OCI-LY1 (cell line): ENCODE data around the gene PMM1.

Source experiments
- H2AFZ ChIP-seq: fragments of 200-600 bp; sonication (generic), shearing (Covaris generic); 2 replicates; pipeline ENCODE4 v1.6.0; 2014; ENCODE audit warnings: antibody characterized with exemption, mild to moderate bottlenecking, low read length
- H3F3A ChIP-seq: fragments of 200-600 bp; sonication (generic), shearing (Covaris generic); 2 replicates; pipeline ENCODE4 v1.6.0; 2014; ENCODE audit warnings: mild to moderate bottlenecking, antibody characterized with exemption, low read length, moderate library complexity; ENCODE audit not compliant: insufficient read depth
- H3K27ac ChIP-seq: fragments of 200-600 bp; sonication (generic); 2 replicates; pipeline ENCODE4 v1.5.1; 2014; ENCODE audit warnings: low read length, mixed run types, mild to moderate bottlenecking, low read depth; ENCODE audit not compliant: poor library complexity, severe bottlenecking
- H3K27me3 ChIP-seq: fragments of 200-600 bp; sonication (generic); 2 replicates; pipeline ENCODE4 v1.6.0; 2014; ENCODE audit warnings: antibody characterized with exemption, mild to moderate bottlenecking, low read length, moderate library complexity; ENCODE audit not compliant: insufficient read depth
- H3K36me3 ChIP-seq: fragments of 200-600 bp; sonication (generic); 2 replicates; pipeline ENCODE4 v1.6.1; 2014; ENCODE audit warnings: mild to moderate bottlenecking, antibody characterized with exemption, low read length, moderate library complexity, mixed read lengths; ENCODE audit not compliant: insufficient read depth
- H3K4me1 ChIP-seq: fragments of 200-600 bp; sonication (generic); 2 replicates; pipeline ENCODE4 v1.5.1; 2014; ENCODE audit warnings: mild to moderate bottlenecking, low read length, moderate library complexity; ENCODE audit not compliant: insufficient read depth, severe bottlenecking
- H3K4me2 ChIP-seq: fragments of 200-600 bp; sonication (generic), shearing (Covaris generic); 2 replicates; pipeline ENCODE4 v1.6.1; 2014; ENCODE audit warnings: low read length
- H3K4me3 ChIP-seq: fragments of 200-600 bp; sonication (generic); 2 replicates; pipeline ENCODE4 v1.5.1; 2014; ENCODE audit warnings: low read length, low read depth, mild to moderate bottlenecking, mixed read lengths; ENCODE audit not compliant: poor library complexity, severe bottlenecking
- H3K79me2 ChIP-seq: fragments of 200-600 bp; shearing (Covaris generic); 2 replicates; pipeline ENCODE4 v1.6.1; 2016; ENCODE audit warnings: mixed run types, low read length, mixed read lengths; ENCODE audit not compliant: insufficient read depth
- H3K9ac ChIP-seq: fragments of 200-600 bp; sonication (generic), shearing (Covaris generic); 2 replicates; pipeline ENCODE4 v1.6.1; 2014; ENCODE audit warnings: mild to moderate bottlenecking, low read length, mixed read lengths
- H3K9me2 ChIP-seq: fragments of 200-600 bp; sonication (generic), shearing (Covaris generic); 2 replicates; pipeline ENCODE4 v1.6.1; 2014; ENCODE audit warnings: low read depth, mild to moderate bottlenecking, low read length, mixed read lengths
- H3K9me3 ChIP-seq: fragments of 200-600 bp; shearing (Covaris generic); 2 replicates; pipeline ENCODE4 v1.6.1; 2014; ENCODE audit warnings: low read length, mixed read lengths
- H4K20me1 ChIP-seq: fragments of 200-600 bp; sonication (generic), shearing (Covaris generic); 2 replicates; pipeline ENCODE4 v1.6.0; 2016; ENCODE audit warnings: mild to moderate bottlenecking, low read length; ENCODE audit not compliant: insufficient read depth
- EZH2 ChIP-seq: fragments of 200-600 bp; sonication (generic), shearing (Covaris generic); IDR thresholded peaks from 2 replicates; pipeline ENCODE4 v1.8.0; 2017; ENCODE audit warnings: borderline replicate concordance, mixed run types, mild to moderate bottlenecking, antibody characterized with exemption, low read length, moderate library complexity, mixed read lengths
- TF ChIP-seq, protein P1 (sequence below): fragments of 200-600 bp; sonication (generic), shearing (Covaris generic); IDR thresholded peaks from 2 replicates; pipeline ENCODE4 v1.5.1; 2017; ENCODE audit warnings: mild to moderate bottlenecking, antibody characterized with exemption, low read length, moderate library complexity, mixed read lengths

PMM1 gene

DNA sequence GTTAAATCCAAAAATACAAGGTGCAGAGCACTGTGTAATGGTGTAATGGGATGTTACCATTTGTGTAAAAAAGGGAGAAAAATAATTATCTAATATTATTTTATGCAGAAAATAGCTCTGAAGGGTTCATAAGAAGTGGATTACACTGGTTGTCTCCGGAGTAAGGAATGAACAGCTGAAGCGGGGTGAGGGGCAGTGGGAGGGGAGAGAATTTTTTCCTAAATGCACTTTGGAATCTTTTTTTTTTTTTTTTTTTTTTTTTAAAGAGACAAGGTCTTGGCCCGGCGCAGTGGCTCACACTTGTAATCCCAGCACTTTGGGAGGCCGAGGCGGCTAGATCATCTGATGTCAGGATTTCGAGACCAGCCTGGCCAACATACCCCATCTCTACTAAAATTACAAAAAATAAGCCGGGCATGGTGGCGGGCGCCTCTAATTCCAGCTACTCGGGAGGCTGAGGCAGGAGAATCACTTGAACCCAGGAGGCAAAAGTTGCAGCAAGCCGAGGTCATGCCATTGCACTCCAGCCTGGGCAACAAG is 38.6 kb downstream of the PMM1 start:
- Histone ChIP-seq H3F3A (no peaks in the 10 kb centered on the region), H3K9me2 (no peaks in the 10 kb centered on the region), H3K27me3 (no peaks in the 10 kb centered on the region), H3K9ac (no peak overlapping the region), H4K20me1 (no peaks in the 10 kb centered on the region), H3K79me2 (no peaks in the 10 kb centered on the region), H3K9me3 (no peaks in the 10 kb centered on the region), H3K4me3 (no peak overlapping the region), H3K4me2 (no peak overlapping the region), H3K27ac (no peak overlapping the region), H3K4me1 (peaks cover 5% of the 10 kb centered on the region), H3K36me3 (no peaks in the 10 kb centered on the region), H2AFZ (no peak overlapping the region)
- TF ChIP-seq, protein P1, sequence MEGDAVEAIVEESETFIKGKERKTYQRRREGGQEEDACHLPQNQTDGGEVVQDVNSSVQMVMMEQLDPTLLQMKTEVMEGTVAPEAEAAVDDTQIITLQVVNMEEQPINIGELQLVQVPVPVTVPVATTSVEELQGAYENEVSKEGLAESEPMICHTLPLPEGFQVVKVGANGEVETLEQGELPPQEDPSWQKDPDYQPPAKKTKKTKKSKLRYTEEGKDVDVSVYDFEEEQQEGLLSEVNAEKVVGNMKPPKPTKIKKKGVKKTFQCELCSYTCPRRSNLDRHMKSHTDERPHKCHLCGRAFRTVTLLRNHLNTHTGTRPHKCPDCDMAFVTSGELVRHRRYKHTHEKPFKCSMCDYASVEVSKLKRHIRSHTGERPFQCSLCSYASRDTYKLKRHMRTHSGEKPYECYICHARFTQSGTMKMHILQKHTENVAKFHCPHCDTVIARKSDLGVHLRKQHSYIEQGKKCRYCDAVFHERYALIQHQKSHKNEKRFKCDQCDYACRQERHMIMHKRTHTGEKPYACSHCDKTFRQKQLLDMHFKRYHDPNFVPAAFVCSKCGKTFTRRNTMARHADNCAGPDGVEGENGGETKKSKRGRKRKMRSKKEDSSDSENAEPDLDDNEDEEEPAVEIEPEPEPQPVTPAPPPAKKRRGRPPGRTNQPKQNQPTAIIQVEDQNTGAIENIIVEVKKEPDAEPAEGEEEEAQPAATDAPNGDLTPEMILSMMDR, result no peak
- TF ChIP-seq EZH2, result no peak

DNA sequence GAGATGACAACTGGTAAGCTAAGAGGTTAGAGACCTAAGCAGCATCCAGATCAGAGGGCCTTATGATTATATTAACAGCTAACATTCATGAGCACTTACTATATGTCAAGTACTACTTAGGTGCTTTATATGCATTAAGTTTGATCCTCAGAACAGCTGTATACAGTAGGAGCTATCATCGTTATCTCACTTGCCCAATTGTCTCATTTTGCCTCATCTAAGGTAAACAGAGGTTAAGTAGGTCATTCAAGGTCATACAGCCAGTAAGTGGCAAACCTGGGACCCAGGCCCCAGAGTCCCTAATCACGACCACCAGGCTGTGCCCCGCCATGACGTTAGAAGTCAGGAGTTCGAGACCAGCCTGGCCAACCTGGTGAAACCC is 40.8 kb downstream of the PMM1 start:
- Histone ChIP-seq H3K27me3 (no peaks in the 10 kb centered on the region), H3K36me3 (no peaks in the 10 kb centered on the region), H3K4me2 (no peak overlapping the region), H3K4me1 (peaks cover 16% of the 10 kb centered on the region), H3K27ac (no peak overlapping the region), H3K9me2 (no peaks in the 10 kb centered on the region), H3K79me2 (peaks cover 3% of the 10 kb centered on the region), H3K9ac (no peak overlapping the region), H3F3A (no peaks in the 10 kb centered on the region), H3K4me3 (no peak overlapping the region), H4K20me1 (no peaks in the 10 kb centered on the region), H2AFZ (no peak overlapping the region), H3K9me3 (no peaks in the 10 kb centered on the region)
- TF ChIP-seq, protein P1, result no peak
- no peak for TF ChIP-seq EZH2

DNA sequence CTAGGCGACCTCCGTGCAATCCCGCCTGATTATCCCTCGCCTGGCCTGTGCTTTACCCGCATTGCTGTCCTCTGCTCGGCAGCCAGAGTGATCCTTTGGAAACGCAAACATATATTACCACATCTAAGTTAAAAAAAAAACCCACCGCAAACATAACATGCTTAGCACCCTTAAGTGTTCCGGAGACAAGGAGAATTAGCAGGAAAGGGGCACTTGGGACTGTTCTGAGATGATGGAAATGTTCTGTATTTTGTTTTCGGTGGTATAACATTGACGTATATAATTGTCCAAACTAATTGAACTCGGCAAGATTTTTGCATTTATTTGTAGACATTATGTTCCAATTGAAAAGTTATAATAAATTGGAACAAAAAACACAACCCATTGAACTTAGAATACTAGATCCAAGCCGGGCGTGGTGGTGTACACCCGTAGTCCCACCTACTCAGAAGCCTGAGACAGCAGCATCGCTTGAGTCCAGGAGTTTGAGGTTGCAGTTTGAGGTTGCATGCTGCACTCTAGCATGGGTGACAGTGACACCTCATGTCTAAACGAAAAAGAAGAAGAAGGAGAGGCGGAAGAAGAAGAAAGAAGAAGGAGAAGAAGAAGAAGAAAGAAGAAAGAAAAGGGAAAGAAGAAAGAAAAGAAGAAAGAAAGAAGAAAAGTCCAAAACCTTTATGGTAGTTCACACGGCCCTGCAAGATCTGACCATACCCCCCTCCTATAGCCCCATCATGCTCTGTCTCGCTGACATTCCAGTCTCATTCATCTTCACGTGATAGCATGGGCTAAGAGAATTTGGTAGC is 44.8 kb downstream of the PMM1 start:
- H3K4me2 ChIP-seq, result peak overlapping the region; percentile 63
- H3K79me2 ChIP-seq, result peaks cover 25% of the 10 kb centered on the region
- peak overlapping the region; percentile 8 for H3K27ac ChIP-seq
- H2AFZ ChIP-seq, result peak overlapping the region; percentile 2; the same call in 1 of the 2 replicates
- TF ChIP-seq EZH2, result no peak
- TF ChIP-seq, protein P1, result no peak
- H4K20me1 ChIP-seq, result no peaks in the 10 kb centered on the region
- no peaks in the 10 kb centered on the region for H3F3A ChIP-seq
- peaks cover 38% of the 10 kb centered on the region for H3K4me1 ChIP-seq
- H3K27me3 ChIP-seq, result no peaks in the 10 kb centered on the region
- H3K36me3 ChIP-seq, result peaks cover 3% of the 10 kb centered on the region; the same call in 1 of the 2 replicates
- H3K4me3 ChIP-seq, result peak overlapping the region; percentile 96
- peak overlapping the region; percentile 12; the same call in 1 of the 2 replicates for H3K9ac ChIP-seq
- H3K9me2 ChIP-seq, result no peaks in the 10 kb centered on the region
- no peaks in the 10 kb centered on the region for H3K9me3 ChIP-seq
